GM18858 (cell line): ENCODE data around the gene SPTBN5.

Experiments
- ATAC-seq: cut with Tn5 transposase; IDR thresholded peaks from one replicate; pipeline ENCODE4 v1.9.1; 2021; ENCODE audit not compliant: unreplicated experiment

Gene SPTBN5

DNA sequence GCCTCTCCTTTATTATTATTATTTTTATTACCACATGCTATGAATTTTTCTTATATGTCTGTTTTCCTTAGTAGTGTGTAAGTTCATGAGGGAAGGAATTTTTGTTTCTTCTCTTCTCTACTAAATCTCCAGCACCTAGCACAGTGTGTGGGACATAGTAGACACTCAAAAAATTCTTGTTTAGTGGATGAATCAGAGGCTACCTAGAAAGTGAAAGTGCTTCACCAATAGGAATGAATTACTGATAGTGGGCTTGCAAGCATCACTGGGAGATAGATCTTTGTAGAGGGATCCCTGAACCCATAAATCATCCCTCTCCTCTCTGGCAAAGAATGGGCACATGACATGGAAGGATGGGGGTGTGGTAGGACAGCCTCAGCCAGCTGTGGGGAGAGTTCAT lies 8.5 kb downstream of the SPTBN5 start:
- ATAC-seq, result no peak

DNA sequence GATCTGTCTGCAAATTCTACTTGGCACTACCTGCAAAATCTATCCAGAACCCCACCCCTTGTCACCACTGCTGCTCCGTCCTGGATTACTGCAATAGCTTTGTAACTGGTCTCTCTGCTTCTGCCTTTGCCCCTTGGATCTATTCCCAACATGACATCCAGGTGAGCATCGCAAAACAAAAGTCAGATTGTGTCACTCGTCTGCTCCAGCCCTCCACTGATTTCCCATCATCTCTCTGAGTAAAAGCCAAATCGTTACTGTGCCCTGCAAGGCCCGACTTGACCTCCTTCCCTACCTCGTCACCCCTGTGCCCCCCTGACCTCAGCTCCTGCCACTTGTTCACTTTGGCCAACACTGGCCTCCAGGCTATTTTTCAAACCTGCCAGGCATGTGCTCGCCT lies 9.4 kb downstream of the SPTBN5 start:
- ATAC-seq, result no peak

DNA sequence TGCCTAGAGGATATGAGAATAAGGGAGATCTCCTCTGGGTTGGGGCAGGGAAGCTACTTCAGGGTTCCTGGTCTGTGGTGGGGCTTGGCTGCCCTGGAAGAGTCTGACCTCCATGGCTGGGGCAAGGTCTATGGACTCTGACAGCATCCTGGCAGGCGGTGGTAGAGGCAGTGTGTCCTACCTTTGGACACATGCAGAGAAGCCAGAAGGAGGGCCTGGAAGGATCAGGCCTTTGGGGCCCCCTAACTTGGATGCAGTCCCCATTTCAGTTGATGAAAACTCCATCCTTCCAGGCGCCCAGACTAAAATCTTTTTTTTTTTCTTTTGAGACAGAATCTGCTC lies 10.4 kb downstream of the SPTBN5 start:
- ATAC-seq, result no peak

DNA sequence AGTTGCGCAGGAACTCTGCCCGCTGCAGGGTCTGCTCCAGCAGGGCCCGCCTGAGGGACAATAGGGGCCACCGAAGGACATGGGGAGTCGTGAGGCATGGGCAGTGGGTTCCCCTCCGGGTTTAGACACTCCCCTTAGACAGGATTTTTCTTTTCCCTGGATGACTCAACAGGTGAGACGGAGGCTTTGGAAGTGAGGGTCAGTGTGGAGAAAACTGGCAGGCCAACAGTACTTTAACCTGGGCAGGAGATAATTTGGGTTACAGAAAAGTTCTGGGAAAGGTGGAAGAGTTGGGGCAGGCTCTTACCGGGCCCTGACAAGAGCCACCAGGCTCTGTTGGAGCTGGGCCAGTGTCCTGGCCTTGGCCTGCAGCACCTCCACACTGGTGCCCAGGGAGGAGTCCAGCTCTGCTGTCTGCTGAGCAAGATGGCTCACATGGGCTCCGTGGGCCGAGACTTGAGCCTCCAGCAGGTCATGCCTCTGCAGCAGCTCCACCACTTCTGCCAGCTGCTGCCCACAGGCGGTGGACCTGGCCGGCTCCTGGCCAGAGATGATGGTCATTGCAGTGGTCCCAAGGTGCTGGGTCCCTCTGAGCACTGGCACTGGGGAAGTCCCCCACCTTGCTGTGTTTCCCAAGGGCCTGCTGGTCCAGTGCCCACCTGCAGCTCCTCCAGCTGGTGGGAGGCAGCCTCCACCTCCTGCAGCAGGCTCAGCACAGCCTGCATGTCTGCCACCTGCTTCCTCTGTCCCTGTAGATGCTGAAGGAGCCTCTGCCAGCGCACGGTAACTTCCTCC lies 11.0 kb downstream of the SPTBN5 start:
- ATAC-seq, result no peak

DNA sequence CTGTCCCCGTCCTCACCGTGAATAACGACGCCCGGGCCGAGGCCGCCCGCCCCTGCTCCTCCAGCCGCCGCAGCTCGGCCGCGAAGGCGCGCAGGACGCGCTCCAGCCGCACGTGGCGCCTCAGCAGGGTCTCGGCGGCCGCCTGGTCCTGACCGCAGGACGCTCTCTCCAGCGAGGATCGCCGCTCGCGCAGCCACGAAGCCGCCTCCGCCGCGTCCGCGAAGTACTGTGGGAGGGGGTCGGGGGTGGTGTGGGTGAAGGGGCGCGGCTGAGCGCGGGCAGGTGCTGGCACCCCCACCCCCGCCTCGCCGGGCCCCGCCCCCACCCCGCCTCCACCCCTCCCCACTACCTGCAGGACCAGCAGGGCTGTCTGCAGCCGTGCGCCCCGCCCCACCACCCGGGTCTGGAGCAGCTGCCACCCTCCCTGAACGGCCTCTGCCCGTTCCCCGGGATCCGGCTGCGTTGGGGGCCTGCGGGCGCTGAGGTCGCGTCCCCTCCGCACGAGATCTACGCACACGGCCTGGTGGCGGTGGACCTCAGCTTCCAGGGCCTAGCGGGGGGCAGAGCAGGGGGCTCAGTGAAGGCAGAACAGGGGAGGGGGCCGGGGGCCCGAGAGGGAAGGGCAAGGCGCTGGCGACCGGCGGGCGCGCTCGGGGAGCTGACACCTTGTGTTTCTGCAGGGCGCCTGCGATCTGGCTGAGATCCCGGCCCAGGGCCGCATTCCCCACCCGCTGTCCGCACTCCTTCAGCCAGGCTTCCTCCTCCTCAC lies 11.7 kb downstream of the SPTBN5 start:
- ATAC-seq, result no peak

DNA sequence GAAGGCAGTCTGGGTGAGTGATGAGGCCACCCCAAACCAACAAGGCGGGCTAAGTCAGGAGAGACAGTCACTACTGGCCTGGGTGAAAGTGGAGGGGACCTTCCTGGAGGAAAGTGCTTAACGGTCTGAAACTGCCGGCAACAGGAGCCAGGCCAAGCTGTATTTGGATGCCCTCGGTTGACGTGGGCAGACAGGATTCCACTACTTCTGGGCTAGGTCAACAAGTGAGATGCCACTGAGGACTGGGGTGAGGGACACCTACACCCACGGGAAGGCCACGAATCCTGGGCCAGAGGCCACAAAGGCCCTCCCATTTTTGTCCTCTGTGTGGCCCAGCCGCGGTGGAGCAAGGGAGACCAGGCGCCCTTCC lies 12.3 kb downstream of the SPTBN5 start:
- ATAC-seq, result no peak

DNA sequence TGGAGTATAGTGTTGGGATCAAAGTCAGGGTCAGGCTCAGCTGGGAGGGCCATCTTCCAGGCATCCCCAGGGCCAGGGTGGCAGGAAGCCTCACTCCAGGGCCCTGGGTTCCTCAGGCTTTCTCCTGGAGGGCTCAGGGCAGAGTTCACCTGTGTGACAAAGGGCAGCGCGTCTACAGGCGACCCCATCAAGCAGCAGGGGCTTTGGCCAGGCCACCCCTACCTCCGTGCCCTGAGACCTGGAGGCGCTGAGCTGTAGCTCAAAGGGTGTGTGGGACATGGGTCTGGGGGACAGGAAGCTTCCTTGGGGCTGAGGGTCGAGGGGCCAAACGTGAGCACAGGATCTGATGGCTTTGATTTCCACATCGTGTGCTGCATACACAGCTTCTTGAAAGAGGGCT lies 12.8 kb downstream of the SPTBN5 start:
- no peak for ATAC-seq

DNA sequence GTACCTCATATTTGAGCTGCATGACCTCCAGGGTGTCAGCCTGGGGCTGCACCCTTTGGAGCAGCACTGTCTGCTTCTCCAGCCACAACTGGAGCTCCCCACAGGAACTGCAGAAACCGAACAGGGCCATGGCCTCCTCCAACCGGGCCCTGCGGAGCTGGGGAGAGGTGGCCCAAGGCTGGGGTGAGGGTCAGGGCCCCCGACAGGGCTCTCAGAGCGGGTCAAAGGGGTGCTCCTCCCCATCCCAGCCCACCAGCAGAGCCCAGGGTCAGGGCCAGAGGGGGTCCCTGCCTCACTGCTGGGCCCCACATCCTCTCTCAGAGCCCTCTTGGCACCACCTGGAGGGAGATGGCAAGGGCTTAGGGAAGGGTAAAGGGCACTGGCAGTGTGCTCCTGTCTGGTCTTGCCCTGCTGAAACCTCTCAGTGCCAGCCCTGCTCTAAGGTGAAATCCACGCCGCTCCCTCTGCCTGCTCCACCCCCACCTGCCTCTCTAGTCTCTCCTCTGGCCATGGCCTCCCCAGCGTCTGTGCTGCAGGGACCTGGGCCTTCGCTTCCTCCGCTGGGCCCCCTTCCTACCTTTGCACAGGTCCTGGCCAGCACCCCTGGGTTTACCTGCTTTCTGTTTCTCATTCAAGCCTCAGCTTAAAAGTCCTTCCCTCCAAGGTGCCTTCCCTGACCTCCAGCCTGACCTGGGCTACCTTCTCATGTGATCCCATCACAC lies 13.5 kb downstream of the SPTBN5 start:
- no peak for ATAC-seq

DNA sequence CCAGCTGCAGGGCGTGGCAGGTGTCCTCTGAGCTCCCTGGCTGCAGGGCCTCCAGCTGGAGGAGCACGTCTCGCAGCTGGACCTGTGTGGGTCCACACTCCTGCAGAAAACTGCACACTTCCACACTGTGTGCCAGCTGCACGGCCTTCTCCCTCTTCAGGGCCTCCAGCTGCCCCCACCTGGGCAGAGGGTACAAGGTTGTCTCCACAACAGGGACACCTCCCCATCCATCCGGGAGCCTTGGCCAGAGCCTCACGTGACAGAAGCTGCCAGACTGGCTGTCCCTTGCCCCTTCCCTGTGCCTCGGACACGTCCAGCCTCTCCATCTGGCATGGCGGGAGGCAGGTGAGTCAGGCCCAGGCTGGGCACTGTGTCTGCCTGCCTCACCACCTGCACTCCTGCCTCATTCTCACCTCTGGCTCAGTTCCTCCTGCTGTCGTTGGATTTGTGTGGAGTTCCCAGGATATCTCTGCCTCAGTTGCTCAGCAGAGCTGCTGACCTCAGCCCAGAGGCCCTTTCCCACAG lies 14.5 kb downstream of the SPTBN5 start:
- no peak for ATAC-seq

DNA sequence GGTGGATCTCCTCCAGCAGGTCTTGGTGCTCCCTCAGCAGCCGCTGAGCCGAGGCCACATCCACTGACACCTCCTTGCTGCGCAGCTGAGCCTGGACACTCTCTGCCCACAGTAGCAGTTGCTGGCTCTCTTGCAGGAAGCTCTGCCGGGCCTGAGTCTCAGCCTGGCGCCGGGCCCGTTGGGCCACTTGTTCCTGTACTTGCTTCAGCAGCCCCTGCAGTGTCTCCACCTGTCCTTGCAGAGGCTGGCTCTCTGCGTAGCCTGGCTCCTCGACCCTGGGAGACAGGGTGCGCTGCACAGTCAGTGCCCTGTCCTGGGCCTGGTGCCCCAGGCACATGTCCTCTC lies 15.5 kb downstream of the SPTBN5 start:
- ATAC-seq, result no peak

DNA sequence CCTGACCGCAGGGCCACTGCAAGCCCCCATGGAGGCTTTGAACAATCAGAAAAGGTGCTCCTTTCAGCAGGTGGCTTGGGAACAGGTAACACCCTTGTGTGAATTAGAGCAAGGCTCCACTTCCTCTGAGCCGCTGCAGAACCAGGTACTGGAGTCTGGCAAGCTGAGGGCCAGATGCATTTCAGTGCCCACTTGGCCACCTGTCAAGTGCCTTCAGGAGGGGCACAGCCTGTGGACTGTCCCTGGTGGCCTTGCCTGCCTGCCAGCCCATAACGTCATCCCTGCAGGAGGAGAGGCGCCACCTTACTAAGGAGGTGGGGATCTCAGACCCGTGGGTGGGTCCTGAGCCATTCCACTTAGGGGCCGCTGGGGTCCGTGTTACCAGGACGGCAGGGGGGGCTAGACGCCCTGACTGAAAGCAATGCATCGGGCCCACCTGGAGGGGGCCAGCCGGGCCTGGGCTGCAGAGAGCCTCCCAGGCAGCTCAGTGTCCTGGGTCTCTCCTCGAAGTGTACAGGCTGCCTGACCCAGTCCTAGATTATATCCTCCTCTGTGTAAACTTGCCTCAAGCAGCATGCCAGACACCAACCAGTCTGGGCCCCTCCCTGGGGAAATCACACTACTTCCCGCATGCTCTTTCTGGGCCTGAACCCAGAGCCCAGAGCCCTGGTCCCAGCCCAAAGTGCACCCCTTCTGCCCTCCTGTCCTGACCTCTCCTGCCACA lies 16.1 kb downstream of the SPTBN5 start:
- no peak for ATAC-seq

DNA sequence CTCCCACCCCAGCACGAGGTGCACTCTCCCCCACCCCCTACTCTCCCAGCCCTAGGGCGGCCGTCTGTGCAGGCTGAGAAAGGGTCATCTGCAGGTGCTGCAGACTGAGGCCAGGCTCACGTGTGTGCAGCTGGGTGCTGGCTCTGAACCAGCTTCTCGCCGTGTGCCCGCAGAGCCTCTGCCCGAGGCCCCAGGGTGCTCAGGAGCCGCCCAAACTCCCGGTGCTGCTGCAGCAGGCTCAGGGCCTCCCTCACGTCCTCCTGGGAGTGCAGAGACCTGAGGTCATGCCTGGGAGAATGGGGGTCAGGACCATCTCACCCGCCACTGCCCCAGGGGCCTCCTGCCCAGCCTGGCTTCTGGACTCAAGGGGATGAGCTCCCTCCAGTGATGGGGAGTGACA lies 17.2 kb downstream of the SPTBN5 start:
- no peak for ATAC-seq

DNA sequence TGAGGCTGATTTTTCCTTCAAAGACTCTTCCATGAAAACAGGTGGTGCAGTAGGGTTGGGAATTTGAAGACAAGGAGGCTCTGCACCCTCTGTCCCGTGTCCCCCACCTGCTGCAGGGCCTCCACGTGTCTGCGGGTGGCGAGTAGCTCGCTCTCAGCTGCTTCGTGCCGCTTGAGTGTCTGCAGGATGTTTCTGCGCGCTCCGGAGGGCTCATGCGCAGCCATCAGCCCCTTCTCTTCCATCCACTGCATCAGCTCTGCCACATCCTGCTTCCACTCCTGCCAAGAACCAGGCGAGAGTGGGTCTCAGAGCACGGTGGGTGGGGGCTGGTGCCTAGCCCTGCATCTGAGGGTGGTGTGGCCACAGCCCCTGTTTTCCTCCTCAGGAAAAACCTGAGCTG lies 17.8 kb downstream of the SPTBN5 start:
- ATAC-seq, result no peak

DNA sequence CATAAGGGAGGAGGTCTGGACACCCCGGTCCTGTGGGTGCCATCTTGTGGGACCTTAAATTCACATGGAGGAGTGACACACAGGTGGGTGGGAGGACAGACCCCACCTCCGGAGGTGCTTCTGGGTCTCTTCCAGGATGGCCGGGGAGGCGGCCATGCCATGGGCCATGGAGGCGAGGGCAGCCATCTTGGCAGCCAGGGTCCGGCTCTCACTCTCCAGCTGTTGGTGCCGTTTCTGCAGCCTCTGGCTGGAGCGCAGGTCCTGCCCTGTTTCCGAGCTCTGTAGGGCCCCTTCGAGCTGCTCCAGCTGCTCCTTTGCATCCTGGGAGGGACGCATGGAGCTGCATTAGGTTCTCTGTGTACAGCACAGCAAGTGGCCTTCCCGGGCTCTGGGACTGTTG lies 19.1 kb downstream of the SPTBN5 start:
- ATAC-seq, result no peak

DNA sequence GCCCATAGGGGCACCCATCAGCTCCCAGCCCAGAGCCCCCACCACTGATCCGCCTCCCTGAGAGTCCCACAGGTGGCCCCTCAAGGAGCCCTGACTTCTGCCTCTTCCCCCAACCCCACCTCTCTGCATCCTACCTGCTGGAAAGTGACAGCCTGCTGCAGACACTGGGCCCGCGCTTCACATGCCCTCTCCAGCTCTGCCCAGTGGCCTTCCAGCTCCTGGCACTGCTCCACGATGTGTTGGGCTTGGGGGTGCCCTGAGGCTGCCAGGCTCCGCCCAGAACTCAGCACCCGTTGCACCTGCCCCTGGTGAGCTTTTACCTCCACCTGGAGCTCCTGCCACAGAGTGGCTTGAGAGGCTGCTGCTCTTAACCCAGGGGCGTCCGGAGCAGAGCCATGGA lies 20.1 kb downstream of the SPTBN5 start:
- no peak for ATAC-seq

DNA sequence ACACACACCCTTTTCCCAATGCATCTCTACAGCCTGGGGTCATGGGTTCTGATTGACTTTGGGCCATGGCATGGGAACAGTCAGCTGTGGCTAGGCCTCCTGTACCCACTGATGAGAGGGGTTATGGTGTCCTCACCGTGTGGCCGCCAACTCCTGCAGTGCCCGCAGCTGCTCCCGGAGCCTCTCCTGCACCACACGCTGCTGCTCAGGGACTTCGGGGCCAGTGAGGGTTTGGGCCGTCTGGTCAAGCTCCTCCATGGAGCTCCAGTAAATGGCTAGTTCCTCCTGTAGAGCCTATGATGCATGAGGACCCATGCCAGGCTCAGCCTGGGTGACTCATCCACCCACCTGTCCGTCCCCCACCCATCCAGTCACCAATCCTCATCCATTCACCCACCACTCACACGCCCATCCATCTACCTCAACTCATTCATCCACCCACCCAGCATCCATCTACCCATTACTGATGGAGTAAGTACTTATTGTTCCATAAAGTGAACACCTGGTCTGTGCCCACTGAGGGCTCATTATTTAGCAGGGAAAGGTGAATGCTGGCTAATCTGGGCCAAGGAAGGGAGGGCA lies 21.6 kb downstream of the SPTBN5 start:
- ATAC-seq, result no peak

DNA sequence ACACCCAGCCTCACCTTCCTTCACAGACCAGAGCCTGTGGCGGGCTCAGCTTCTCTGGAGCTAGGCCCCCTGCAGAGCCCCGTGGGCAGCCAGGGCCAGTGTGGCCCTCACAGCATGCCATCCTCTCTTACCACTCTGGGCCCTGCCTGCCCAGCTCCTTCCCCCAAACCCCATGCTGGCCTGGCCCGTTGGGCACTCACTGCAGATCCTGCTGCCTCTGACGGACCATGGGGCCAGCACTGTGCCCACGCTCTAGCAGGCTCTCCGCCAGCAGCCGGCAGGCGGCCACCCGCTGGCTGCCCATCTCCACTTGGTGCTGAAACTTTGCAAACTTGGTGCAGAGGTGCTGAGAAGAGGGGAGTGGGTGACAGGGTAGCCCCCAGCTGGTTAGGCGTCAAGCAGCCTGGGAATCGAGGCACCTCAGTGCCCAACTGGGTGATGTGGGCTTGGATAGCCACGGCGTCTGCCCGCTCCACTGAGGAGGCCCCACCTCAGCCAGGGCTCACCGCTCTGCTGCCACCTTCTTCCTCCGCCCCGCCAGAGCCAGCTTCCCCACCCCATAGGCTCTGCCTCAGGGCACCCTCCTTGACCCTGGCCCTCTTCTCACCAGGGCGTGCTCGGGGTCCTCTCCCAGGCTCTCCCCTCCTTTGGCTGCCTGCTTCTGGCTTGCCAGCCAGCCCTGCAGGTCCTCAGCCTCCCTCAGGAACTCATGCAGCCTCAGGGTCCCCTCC lies 22.5 kb downstream of the SPTBN5 start:
- ATAC-seq, result no peak

DNA sequence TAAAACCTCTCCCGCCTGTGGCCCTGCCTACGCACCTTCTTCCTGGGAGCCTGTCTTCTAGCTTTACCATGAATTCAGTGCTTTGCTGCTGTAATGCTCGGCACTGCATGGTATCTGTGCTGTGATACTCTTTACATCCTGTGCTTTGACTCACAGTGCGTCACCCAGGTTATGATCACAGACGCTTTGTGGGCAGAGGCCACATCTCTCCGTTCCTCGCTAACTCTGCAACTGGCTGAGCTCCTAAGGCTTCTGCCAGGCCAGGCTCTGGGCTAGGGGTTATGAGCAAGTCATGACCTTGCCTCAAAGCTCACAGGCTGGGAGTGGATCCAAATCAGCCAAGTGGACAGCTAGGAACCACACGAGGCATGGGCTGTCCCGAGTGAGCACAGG lies 23.2 kb downstream of the SPTBN5 start:
- no peak for ATAC-seq

DNA sequence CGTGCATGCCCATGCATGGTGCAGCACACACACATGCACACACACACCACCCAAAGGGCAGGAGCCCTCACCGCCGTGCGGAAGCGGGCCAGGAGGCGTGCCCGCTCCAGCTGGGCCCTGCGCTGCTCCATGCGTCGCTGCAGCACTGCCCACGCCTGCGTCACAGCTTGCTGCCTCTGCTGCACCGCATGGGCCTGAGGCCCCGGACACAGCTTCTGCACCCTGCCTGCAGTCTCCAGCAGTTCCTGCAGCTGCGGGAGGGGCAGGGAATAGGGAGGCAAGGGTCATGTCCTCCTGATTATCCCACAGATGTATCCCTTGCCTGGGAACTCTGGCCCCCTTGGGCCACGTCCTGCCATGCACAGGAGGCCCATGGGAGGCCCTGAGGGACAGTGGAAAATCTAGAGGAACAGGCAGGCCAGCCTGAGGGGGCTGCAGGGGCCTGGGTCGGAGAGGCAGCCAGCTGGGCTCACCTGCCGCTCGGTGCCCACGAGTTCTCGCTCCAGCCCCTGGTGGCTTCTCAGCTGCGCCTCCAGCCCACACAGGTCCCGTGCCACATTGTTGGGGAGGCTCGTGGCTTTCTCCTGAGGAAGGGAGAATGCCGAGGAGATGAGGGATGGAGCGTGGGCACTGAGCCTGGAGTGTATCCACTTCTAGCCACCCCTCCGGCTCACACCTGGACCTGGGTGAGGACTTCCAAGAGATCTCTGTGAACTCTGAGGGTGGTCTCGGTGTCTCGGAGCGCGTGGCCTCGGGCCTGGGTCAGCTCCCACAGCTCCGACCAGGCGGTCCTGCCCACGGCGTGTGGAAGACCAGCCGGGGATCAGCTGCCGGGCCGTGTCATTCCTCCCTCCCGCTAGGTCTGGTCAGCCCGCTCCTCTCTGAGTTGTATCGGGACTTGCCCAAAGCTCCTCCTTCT lies 23.8 kb downstream of the SPTBN5 start:
- no peak for ATAC-seq
